ENCODE data around the gene TRRAP.
"Not testable (repeated sequence)": the region's sequence is repeated elsewhere in the genome, so short reads cannot be mapped to it uniquely, and the experiment has no call there.

TRRAP gene

DNA sequence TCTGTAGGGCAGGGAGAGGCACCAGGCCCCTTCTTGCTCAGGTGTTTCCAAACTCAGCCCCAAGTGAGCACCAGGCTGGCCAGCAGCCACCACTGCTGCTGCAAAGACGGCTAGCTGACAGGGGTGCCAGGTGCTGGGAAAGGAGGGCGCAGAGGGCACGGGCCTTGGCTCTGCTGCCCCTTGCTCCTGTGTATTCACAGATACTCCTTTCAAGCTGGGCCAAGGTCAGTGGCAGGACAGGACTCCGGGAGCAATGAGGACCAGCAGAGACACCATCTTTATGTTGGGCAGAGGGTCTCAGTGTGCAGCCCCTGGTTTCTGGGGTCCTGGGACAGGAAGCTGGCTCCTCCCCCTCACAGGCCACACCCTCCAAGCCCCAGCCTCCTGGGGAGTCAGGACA is 155.4 kb downstream of the TRRAP start:
- no peak for DNase-seq

DNA sequence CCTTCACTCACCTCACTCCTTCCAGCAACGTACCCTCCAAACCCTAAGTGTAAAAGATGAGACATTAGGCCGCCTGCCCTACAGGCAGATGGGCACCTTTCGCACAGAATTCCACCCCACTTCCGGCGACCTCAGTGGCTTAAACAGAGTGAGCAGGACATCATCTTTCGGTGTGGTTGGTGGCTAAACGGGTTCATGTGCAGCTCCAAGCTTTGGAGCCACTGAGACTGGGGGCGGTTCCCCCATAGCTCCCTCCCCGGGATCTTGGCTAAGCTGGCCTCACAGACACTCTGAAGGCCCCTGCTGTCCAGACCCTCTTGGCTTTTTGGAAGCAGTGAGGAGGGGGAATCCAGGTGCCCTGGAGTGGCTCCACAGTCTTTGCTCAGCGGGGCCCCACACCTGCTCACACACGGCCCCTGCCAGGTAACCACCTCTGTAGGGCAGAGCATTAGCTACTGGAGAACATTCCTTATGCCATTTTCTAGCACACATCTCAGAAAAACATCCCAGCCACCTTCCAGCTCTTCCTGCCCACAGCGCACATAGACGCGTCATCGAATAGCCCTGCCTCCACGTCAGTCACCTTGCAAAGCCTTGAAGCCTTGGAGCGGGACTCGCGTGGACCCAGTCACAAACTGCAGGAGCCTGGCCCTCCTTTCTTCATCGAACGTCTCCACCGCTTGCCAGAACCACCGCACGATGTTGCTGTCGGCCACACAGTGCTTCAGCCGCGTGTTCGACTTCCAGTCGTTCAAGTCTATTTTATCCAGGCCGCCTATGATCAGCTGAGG is 156.8 kb downstream of the TRRAP start:
- no peak for DNase-seq

DNA sequence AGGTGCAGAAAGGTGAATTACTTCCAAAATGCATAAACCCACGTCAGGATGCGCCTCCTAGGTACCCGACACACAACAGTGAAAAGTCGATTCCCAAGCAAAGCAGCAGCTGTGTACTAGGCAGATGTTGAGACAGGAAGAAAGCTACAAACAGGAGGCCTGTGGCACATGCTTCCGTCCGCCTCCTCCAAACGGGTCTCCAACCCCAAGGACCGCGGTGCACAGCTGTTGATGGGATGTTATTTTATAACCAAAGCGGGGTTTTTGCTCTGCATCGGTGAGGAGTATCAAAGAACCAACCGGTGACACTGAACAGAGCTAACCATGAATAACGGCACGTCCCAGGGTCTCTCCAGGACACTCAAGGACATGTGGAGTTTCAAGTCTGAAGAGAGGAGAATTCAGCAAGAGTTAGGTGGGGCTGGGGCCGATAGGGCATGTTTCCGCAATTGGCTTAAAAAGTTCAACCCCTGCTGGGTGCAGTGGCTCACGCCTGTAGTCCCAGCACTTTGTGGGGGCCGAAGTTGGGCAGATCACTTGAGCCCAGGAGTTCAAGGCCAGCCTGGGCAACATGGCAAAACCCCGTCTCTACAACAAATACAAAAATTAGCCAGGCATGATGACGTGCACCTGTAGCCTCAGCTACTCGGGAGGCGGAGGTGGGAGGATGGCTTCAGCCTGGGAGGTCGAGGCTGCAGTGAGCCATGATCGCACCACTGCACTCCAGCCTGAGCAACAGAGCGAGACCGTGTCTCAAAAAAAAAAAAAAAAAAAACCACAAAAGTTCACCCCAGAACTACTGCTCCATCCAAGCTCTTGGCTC is 157.6 kb downstream of the TRRAP start:
- DNase-seq = no peak

DNA sequence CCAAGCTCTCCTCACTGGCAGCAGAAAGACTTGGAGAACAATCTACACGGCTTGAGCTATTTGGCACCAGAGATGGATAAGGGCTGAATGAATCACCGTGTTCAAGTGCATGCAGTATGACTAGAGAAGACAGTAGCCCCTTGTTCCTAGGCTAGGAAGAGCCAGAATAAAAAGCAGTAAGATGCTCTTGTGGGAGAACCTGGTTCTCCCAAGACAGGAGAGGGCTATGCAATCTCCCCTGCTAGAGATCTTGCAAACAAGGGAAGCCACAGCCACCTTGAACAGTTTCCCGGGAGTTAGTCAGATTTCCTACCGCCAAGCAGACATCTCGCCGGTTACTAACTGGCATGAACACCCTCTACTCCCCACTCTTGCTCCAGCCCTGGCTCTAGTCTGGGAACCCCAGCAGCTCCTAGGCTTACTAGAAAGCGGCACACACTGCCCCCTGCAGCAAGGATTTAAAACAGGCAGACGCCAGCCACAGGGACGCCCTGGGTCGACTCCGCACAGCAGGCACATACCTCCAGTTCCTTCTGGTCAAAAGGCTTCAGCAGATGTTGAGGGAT is 158.3 kb downstream of the TRRAP start:
- DNase-seq = no peak

DNA sequence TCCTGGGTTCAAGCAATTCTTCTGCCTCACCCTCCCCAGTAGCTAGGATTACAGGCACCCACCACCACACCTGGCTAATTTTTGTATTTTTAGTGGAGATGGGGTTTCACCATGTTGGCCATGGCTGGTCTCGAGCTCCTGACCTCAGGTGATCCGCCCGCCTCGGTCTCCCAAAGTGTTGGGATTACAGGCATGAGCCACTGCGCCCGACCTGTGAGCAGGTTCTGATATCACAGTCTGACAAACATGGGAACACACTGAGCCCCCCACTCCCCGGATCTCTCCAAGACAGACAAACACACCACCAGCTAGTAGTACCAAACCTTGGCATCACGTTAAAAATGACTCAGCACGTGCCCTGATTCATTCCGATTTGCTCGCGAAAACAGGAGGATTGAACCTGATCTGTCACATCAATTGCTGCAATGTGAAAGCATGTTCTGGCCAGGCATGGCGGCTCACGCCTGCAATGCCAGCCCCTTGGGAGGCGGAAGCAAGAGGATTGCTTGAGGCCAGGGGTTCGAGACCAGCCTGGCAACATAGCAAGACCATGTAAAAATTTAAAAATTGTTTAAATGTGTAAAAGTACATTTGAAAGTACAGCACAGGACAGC is 159.1 kb downstream of the TRRAP start:
- DNase-seq = no peak

DNA sequence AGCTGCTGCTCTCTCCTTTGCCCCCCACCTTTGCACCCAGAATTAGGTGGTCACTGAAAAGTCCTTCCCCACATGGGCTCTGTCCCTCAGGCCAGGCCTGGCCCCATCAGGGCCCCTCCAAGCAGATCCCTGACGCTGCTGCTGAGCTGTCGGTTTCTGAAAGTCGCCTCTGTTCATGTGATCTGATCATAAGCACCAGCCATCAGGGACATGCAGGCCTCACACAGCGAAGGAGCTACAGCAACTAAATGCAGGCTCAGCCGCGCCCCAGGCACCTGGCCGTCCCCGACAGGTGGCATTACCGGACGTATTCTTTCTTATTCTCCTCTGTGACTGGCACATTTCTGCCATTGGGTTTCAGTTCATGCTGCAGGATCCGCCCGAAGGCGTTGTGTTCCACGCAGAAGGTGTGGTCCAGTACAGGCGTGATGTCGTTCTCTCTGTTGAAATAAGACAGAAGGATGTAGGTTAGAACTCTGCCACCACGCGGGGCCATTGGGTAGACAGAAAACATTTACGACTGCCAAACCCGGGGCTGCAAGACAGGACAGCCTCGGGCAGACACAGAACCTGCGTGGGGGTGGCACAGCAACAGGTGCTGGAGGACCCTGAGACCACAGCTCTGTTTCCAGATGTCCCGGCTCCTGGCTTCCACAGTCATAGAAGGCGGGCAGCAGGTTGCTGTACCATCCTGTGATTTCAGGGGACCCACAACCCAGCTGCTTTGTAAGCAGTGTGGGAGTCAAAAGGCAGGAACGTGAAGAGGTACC is 159.9 kb downstream of the TRRAP start:
- DNase-seq = no peak

DNA sequence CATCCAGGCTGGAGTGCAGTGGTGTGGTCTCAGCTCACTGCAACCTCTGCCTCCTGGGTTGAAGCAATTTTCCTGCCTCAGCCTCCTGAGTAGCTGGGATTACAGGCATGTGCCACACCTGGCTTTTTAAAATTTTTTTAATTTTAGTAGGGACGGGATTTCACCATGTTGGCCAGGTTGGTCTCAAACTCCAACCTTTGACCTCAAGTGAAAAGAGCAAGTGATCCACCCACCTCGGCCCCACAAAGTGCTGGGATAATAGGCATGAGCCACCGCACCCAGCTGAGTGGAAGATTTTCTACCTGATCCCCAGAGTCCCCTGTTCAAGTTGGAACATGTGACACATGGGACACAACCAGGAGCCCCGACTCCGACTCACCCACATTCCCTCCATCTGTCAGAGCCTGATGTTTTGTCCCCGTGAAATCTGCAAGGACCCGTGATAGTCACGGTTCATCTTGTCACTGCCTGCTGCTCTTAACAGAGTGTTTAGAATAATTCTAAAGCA is 161.1 kb downstream of the TRRAP start:
- DNase-seq = no peak

DNA sequence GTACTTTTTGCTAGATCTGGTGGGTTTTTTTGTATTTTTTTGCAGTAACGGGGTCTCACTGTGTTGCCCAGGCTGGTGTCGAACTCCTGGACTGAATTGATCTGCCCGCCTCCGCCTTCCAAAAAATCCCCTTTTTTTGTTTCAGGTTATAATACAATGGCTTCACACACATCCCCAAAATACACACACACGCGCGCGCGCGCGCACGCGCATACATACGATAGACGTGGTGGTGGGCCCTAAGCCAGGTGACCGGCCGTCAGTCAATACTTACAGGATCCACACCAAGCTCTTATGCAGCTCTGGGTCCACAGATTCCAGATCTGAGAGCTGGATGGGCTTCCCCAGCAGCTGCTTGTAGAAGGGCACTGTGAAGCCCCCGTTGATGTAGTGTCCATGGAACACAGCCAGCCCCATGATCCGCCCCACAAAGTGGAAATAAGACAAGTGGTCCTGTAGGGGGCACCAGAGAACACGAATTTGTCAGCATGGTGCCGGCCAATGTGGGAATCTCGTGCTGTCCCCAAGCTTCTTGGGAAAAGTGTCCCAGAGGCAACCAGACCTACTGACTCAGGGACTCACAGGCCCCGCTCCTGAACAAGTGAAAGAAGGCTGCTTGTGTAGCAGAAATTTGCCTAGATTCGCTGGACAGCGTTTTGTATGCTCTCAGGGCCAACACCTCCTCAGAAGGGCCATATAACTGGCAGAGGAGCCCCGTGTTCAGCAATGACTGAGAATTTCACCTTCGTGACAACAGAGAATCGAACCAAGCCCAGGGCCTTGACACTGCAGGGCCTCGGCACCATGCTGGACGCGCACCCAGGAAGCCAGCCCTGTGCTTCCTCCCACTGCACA is 162.0 kb downstream of the TRRAP start:
- peak; percentile 50 for DNase-seq

DNA sequence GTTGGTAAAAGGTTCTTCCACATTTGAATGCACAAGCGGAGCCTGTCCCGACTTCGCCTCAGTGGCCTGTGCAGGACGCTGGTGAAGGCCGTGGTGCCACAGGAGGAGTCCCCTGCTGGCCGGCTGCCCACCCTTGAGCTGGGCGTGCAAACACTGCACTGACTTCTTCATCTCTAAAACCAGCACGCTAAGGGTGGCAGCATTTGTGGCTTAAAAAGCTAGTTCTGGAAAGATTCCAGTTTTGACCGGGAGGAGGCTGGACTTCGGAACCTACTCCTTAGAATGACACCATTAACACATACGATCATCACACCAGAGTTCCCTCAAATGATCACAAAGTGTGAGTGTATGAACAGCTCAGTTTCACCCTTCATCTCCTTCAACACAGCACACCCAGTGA is 163.2 kb downstream of the TRRAP start:
- no peak for DNase-seq

DNA sequence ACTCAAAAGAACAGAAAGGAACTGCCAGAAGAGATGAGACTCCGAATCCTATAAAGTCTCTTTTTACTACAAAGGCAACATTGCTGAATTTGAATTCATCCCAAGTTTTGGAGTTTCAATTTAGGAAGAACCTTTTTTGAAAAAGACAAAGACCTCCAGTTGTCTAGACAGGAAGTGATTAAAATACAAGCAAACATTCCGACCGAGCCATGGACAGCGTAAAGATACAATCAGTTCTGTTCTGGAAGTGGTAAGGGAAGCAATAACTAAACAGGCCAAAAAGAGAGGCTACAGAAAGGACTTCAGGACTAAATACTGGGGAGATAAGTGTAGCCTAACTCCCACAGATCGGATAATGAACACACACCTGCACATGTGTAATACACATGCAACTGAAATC is 164.6 kb downstream of the TRRAP start:
- DNase-seq = no peak

DNA sequence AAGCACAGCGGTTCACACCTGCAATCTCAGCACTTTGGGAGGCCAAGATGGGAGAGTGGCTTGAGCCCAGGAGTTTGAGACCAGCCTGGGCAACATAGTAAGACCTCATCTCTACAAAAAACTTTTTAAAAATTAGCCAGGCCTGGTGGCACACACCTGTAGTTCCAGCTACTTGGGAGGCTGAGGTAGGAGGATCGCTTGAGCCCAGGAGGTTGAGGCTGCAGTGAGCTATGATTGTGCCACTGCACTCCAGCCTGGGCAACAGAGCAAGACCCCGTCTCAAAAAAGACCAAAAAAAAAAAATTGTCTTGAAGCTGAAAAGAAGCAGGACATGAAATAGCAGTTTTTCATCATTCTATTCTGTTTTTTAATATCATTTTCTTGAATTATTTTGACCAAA is 166.5 kb downstream of the TRRAP start:
- DNase-seq = not testable (repeated sequence)

DNA sequence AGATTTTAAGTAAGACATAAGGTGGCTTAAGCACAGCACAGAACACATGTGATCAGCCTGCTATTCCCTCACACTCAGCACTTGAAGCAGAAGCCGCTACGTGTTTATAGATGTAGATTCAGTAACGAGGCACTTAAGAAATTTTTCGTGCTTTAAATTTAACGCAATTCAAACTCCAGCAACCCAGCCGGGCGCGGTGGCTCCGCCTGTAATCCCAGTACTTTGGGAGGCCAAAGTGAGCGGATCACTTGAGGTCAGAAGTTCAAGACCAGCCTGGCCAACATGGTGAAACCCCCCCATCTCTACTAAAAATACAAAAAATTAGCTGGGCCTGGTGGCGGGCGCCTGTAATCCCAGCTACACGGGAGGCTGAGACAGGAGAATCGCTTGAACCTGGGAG is 167.9 kb downstream of the TRRAP start:
- DNase-seq = not testable (repeated sequence)

DNA sequence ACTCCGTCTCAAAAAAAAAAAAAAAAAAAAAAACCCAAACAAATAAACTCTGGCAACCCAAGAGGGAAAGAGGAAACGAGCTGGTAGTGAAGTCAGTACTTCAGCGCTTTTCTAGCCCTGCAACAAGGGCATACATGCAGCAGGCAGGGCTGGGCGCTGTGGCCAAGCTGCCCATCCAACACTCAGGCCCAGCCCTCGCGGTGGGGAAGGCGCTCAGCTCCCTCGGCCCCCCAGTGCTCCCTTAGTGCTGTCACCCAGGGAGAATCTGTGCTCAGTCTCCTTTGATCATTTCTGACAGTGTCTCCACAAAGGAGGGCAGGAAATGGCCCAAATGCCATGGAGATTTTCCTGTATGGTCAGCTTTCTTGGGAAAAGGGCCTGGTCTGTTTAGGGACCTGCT is 168.4 kb downstream of the TRRAP start:
- DNase-seq = no peak

DNA sequence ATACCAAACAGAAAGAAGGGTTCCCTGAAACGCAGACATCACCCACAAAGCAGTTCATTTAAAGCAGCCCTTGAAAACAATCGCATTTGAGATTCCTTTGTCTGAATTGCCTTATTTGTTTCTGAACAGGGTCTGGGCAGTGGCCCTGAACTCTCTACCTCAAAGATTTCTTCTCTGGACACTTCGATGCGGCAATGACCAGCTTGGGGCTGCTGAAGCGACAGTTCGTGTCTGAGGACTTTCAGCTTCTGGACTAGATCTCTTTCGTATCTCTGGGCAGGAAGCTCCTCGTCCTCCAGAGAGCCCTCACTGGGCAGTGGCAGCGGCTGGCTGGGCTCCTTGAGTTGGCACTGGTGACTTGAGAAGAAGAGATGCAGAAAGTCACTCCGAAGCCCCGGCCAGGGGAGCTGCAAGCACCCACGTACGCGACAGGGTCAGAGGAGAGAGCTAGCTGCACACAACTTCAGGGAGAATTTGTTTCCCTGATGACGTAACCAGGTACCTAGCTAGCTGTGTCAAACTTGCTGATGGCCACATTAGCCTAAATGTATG is 169.3 kb downstream of the TRRAP start:
- DNase-seq = no peak

DNA sequence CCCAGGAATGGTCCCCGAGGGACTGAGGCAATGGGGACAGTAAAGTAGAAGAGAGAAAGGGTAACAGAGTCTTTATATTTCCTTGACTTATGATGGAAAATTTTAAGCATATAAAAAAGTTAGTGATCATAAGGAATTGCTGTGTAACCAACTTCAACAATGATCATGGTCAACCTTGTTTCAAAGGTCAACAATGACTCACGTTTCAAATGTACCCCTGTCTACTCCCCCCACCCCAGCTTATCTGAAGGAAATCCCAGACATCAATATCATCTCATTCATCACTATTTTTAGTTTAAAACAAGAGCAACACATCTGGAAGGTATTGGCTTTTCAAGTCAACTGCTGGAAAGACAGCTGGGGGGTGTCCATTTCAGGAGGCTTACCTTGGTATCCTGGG is 172.6 kb downstream of the TRRAP start:
- no peak for DNase-seq

DNA sequence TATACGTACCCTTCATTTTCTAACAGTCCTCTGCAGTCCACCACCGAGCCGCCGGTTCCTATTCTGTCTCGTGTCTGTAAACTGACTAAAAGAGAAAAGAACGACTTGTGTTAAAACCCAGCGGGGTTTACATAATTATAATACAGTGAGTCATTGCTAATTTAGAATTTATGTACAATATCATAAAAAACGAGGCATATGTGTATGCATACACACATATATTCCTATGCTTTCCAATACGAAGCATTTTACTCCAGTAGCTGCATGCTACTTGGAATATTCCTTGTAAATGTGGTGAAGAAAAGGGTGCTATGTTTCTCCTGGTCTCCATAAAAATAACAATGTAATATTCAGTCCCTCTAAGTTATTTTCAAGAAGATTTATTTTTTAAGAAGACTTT is 176.4 kb downstream of the TRRAP start:
- no peak for DNase-seq

DNA sequence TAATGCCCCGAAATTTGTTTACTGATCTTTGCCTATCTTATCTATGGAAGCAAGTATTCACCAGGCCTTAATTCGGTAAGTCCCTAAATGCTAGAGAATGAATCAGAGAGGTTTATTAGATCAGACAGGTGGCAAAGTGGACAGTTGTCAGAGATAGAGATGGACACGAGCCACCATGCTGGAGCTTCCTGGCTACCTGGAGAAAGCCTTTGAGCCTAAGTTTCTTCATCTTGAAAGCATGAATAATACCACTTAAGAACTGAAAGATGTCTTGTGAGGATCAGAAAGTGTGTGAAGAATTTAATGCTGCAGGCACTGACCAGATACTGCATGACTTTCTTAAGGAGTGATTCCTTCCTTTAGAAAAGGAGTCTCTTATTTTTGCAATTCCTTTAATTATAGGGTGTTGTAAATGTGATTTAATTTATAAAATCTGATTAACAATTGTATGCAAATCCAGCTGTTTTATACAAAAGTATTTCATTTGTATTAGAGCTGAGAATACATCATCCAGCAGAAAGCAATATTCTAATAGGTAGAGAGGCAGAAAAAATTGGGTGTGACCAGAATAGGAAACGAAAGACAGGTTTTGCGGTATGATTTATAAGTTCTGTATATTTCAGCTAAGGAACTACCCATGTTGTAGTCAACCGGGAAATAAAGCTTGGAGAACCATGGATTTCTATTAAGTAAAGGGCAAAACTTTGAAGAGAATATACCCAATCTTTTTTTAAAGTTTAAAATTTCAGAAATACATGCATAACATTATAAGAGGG is 182.9 kb downstream of the TRRAP start:
- DNase-seq = no peak

Data from activated naive CD4-positive, alpha-beta T cell treated with anti-CD3 and anti-CD28 coated beads, Interleukin-2, amount 50 U/mL, for 16 hours (primary cell).